Esophagus (tissue), 2 donors: ENCODE results near the gene HAPLN2. TPM values are rescaled to one million over a fixed set of nuclear protein-coding genes. Genes with fewer than 3 reads are reported as not detected.

Source experiments
- H3K27ac ChIP-seq, 2 donors: one replicate each; pipeline ENCODE4 v1.5.1; 2013; ENCODE audit warnings: low read depth in 2 of 2, mild to moderate bottlenecking in 2 of 2, inconsistent platforms in 1 of 2, low read length in 1 of 2, moderate library complexity in 1 of 2
- H3K27me3 ChIP-seq, 2 donors: one replicate each; pipeline ENCODE4 v1.6.1; 2013; ENCODE audit warnings: low read length in 2 of 2, control low read depth in 1 of 2, mild to moderate bottlenecking in 1 of 2; ENCODE audit not compliant: insufficient read depth in 2 of 2, control insufficient read depth in 1 of 2
- H3K36me3 ChIP-seq, 2 donors: one replicate each; pipeline ENCODE4 v1.6.1; 2013; ENCODE audit warnings: low read length in 1 of 2; ENCODE audit not compliant: control insufficient read depth in 2 of 2, insufficient read depth in 2 of 2
- H3K4me1 ChIP-seq, 2 donors: one replicate each; pipeline ENCODE4 v1.6.1; 2013; ENCODE audit warnings: low read length in 1 of 2; ENCODE audit not compliant: control insufficient read depth in 2 of 2, insufficient read depth in 2 of 2
- H3K4me3 ChIP-seq, 2 donors: one replicate each; pipeline ENCODE4 v1.5.1; 2013; ENCODE audit warnings: low read length in 2 of 2, mild to moderate bottlenecking in 2 of 2, low read depth in 1 of 2, moderate library complexity in 1 of 2
- H3K9me3 ChIP-seq, 2 donors: one replicate each; pipeline ENCODE4 v1.6.1; 2013; ENCODE audit warnings: mild to moderate bottlenecking in 2 of 2, low read depth in 1 of 2, low read length in 1 of 2, moderate library complexity in 1 of 2; ENCODE audit not compliant: control insufficient read depth in 2 of 2, insufficient read depth in 1 of 2
- WGBS, 2 donors: extraction: QIAGEN DNeasy Blood & Tissue Kit; methylation state at CpG; one replicate each; pipeline ENCODE4 v1.1.7; 2013; 5-methylcytosine and 5-hydroxymethylcytosine counted together
- polyA plus RNA-seq, 2 donors: library from polyadenylated mRNA; stranded (reverse); fragments of 200-250 nt; gene quantifications; one replicate each; pipeline ENCODE4 v1.2.3, GENCODE V29; 2013
- donor health status: healthy with polysubstance abuse.
- donor health status: Bipolar disorder and iron deficiency.

The HAPLN2 gene
- polyA plus RNA-seq, 2 donors: 0.14 to 0.28 TPM

DNA sequence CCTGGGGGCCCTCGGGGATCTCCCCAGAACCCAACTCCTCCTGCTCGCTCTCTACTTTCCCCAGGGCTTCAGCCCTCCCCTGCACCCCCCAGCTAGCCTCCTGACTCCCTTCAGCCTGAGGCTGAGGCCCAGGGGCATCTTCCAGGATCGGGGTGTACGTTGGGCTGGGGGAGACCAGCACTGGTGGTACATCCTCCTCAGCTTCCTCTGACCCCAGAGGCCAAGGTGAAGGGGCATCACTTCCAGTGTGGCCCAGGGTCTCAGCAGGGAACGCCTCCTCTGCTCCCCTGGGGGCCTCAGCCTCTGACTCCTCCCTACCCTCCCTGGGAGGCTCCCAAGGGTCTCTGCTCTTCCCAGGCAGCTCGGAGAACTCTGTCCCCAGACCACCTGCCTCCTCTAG is 51.1 kb downstream of the HAPLN2 start:
- no peak overlapping the region for H3K27ac ChIP-seq
- H3K36me3 ChIP-seq: no peaks in the 10 kb centered on the region
- peaks cover 2 to 4% of the 10 kb centered on the region in 2 donors for H3K4me1 ChIP-seq
- 76 to 80% methylated on average over 5 to 6 of the region's 6 CpGs for WGBS, 2 donors
- no peak overlapping the region for H3K4me3 ChIP-seq
- H3K27me3 ChIP-seq: no peaks in the 10 kb centered on the region
- H3K9me3 ChIP-seq: no peaks in the 10 kb centered on the region

GRCh38 chr1:156670791-156671190 is 51.6 kb downstream of the HAPLN2 start:
- 64% methylated on average over 3 to 4 of the region's 4 CpGs for WGBS, 2 donors
- Histone ChIP-seq H3K27ac (no peak overlapping the region), H3K36me3 (no peaks in the 10 kb centered on the region), H3K9me3 (no peaks in the 10 kb centered on the region), H3K4me1 (peaks cover 2 to 4% of the 10 kb centered on the region in 2 donors), H3K4me3 (no peak overlapping the region), H3K27me3 (peaks cover 0 to under 1% of the 10 kb centered on the region in 2 donors)

DNA sequence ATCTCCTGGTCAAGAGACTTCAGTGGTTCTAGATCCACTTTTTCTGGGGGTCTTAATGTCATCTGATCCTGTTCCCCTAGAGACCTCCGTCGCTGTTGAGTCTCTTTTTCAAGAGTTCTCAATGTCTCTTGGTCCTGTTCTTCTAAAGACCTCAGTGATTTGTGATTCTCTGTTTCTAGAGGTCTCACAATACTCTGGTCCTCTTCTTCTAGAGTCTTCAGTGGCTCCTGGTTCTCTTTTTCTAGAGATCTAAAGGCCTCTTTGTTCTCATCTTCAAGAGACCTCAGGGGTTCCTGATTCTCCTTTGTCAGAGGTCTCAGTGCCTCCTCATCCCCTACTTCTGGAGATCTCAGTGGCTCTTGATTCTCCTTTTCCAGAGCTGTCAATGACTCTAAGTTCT is 52.6 kb downstream of the HAPLN2 start:
- Histone ChIP-seq H3K27me3 (peaks cover 0 to 6% of the 10 kb centered on the region in 2 donors), H3K4me1 (peaks cover 2 to 4% of the 10 kb centered on the region in 2 donors), H3K27ac (no peak overlapping the region), H3K9me3 (no peaks in the 10 kb centered on the region), H3K4me3 (no peak overlapping the region), H3K36me3 (no peaks in the 10 kb centered on the region)
- 92 to 96% methylated on average over 2 of the region's 2 CpGs for WGBS, 2 donors

DNA sequence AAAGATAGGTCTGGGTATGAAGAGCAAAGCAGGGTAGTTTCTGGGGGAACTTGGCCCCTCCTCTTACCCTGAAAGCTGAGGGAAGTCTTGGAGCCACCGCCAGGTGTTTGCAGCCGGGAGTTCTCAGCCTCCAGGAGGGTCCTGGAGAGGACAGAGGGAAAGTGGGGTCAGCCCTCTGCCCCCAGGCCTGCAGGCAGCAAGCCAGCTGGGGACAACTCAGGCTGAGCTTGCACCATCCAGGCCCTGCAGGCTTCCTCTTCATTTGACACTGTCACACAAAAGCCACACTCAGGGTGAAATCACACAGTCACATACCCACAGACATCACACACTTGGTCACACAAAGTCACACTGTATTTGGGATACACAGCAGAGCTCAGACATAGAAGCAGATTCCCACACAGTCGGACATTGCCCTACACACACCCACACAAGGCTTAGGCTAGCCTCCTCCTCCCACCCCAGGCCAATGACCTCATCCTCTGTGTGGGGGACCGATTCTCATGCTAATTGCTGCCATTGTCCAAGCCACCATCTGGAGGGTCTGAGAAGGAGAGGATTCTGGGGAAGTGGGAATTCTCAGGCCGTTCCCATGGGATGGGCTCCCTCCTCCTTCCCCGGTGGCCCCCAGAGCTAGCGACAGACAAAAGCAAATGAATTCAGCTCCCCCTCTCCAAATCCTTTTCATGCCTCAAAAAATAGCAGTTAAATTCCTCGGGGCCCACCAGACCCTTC is 54.3 kb downstream of the HAPLN2 start:
- Histone ChIP-seq H3K27ac (no peak overlapping the region), H3K4me3 (no peak overlapping the region), H3K9me3 (no peaks in the 10 kb centered on the region), H3K36me3 (no peaks in the 10 kb centered on the region), H3K27me3 (peaks cover 0 to 6% of the 10 kb centered on the region in 2 donors), H3K4me1 (peaks cover 0 to 5% of the 10 kb centered on the region in 2 donors)
- WGBS, 2 donors: 63 to 70% methylated on average over 8 of the region's 8 CpGs

Other genes starting within 250 kb of the HAPLN2 start
- gene MEF2D, start 118.6 kb upstream of the HAPLN2 start, polyA plus RNA-seq: 10 to 100 TPM in 1 of 2 donors, 1 to 10 TPM in 1; 8.5 to 13.5 TPM
- gene IQGAP3, start 46.9 kb upstream of the HAPLN2 start, polyA plus RNA-seq: 1 to 10 TPM; 3.8 to 7.8 TPM
- under 1 TPM in 1 of 2 donors, not detected in 1; 0.08 TPM for gene TTC24, start 39.7 kb upstream of the HAPLN2 start, polyA plus RNA-seq
- 10 to 100 TPM; 29.9 to 70.9 TPM for gene NAXE, start 27.6 kb upstream of the HAPLN2 start, polyA plus RNA-seq
- 10 to 100 TPM; 14.3 to 20.8 TPM for gene GPATCH4, start 17.9 kb upstream of the HAPLN2 start, polyA plus RNA-seq
- under 1 TPM; 0.01 to 0.04 TPM for gene BCAN, start 22.7 kb downstream of the HAPLN2 start, polyA plus RNA-seq
- gene NES, start 58.0 kb downstream of the HAPLN2 start, polyA plus RNA-seq: 1 to 10 TPM; 2.4 to 3.0 TPM
- gene CRABP2, start 86.2 kb downstream of the HAPLN2 start, polyA plus RNA-seq: 1,000 to 10,000 TPM; 1,310 to 1,799 TPM
- 10 to 100 TPM; 18.5 to 38.3 TPM for gene METTL25B, start 109.1 kb downstream of the HAPLN2 start, polyA plus RNA-seq
- gene ISG20L2, start 109.4 kb downstream of the HAPLN2 start, polyA plus RNA-seq: 10 to 100 TPM in 1 of 2 donors, 1 to 10 TPM in 1; 8.5 to 16.5 TPM
- gene MRPL24, start 121.7 kb downstream of the HAPLN2 start, polyA plus RNA-seq: 10 to 100 TPM; 79.3 to 81.0 TPM
- 100 to 1,000 TPM in 1 of 2 donors, 10 to 100 TPM in 1; 88.6 to 150 TPM for gene HDGF, start 132.3 kb downstream of the HAPLN2 start, polyA plus RNA-seq
- gene PRCC, start 148.1 kb downstream of the HAPLN2 start, polyA plus RNA-seq: 10 to 100 TPM; 36.6 to 41.8 TPM
- under 1 TPM; 0.90 to 1.00 TPM for gene SH2D2A, start 197.4 kb downstream of the HAPLN2 start, polyA plus RNA-seq
- under 1 TPM in 1 of 2 donors, not detected in 1; 0.01 TPM for gene INSRR, start 239.7 kb downstream of the HAPLN2 start, polyA plus RNA-seq
- under 1 TPM; 0.06 to 0.08 TPM for gene NTRK1, start 241.4 kb downstream of the HAPLN2 start, polyA plus RNA-seq